H1 (cell line): ENCODE results near the gene CDH11. TPM values are rescaled to one million over a fixed set of nuclear protein-coding genes. Genes with fewer than 3 reads are reported as not detected.

ENCODE experiments used
- CTCF ChIA-PET: fragments of 300-600 bp; sonication (Branson Sonifier 250); formaldehyde crosslinking; loops from one replicate; lab custom pipeline; 2021; ENCODE audit not compliant: partially characterized antibody; lab: Charles Lee
- POLR2A ChIA-PET: fragments of 300-600 bp; sonication (Branson Sonifier 250); formaldehyde crosslinking; loops from one replicate; lab custom pipeline; 2021; ENCODE audit warnings: inconsistent platforms; ENCODE audit not compliant: partially characterized antibody; lab: Charles Lee
- DNase-seq, 2 experiments: peaks; one replicate each; pipeline versions ENCODE4 v3.0.0 to v3.0.0-alpha.2; 2010 to 2022; ENCODE audit warnings: low spot score in 2 of 2, low read depth in 1 of 2, mixed read lengths in 1 of 2
- FAIRE-seq: peaks from 2 replicates; lab custom pipeline; 2011; peaks lifted over from hg19 to GRCh38; lab: Jason Lieb, UNC
- H2AFZ ChIP-seq: 2 replicates; pipeline ENCODE4 v1.8.1; 2012; ENCODE audit warnings: low read length, inconsistent platforms
- H2AK5ac ChIP-seq: 2 replicates; pipeline ENCODE4 v1.6.1; 2013; ENCODE audit warnings: low read depth, low read length
- H2BK120ac ChIP-seq: replicated peaks from 2 replicates; pipeline ENCODE3; 2013; ENCODE audit warnings: low read depth, low read length, inconsistent platforms
- H2BK12ac ChIP-seq: 2 replicates; pipeline ENCODE4 v1.6.1; 2013; ENCODE audit warnings: low read depth, low read length
- H2BK15ac ChIP-seq: 2 replicates; pipeline ENCODE4 v1.6.1; 2013; ENCODE audit warnings: low read length
- H2BK20ac ChIP-seq: 2 replicates; pipeline ENCODE4 v1.6.1; 2013; ENCODE audit warnings: low read length
- H2BK5ac ChIP-seq: 2 replicates; pipeline ENCODE4 v1.6.1; 2013; ENCODE audit warnings: low read depth, low read length
- H3K14ac ChIP-seq: 2 replicates; pipeline ENCODE4 v1.6.1; 2013; ENCODE audit warnings: inconsistent platforms; ENCODE audit not compliant: insufficient read length
- H3K18ac ChIP-seq: 2 replicates; pipeline ENCODE4 v1.6.1; 2013; ENCODE audit warnings: low read length; ENCODE audit errors: extremely low read depth
- H3K23ac ChIP-seq: 2 replicates; pipeline ENCODE4 v1.6.1; 2013; ENCODE audit warnings: inconsistent platforms; ENCODE audit not compliant: insufficient read length
- H3K23me2 ChIP-seq: 2 replicates; pipeline ENCODE4 v1.6.1; 2013; ENCODE audit warnings: low read depth, low read length
- H3K27ac ChIP-seq: 2 replicates; pipeline ENCODE4 v1.6.1; 2011; ENCODE audit warnings: low read depth, low read length, inconsistent platforms
- H3K27me3 ChIP-seq, 4 experiments: replicated peaks in 1 of 4; 1 replicate in 1 of 4; 2 replicates in 3 of 4; pipeline versions ENCODE4 v1.6.1 to v1.8.1; 2011 to 2013; ENCODE audit warnings: low read length in 3 of 4, mild to moderate bottlenecking in 3 of 4, inconsistent platforms in 2 of 4, mixed read lengths in 2 of 4, moderate library complexity in 1 of 4; ENCODE audit not compliant: control insufficient read depth in 3 of 4, insufficient read depth in 3 of 4; ENCODE audit errors: extremely low read depth in 1 of 4
- H3K36me3 ChIP-seq, 4 experiments: 2 replicates each; pipeline versions ENCODE4 v1.6.1 to v1.8.1; 2011 to 2013; ENCODE audit warnings: mild to moderate bottlenecking in 4 of 4, low read length in 3 of 4, moderate library complexity in 2 of 4, control low read depth in 1 of 4, inconsistent platforms in 1 of 4; ENCODE audit not compliant: insufficient read depth in 4 of 4, control insufficient read depth in 2 of 4
- H3K4ac ChIP-seq: replicated peaks from 2 replicates; pipeline ENCODE3; 2013; ENCODE audit warnings: low read length, low read depth, mixed read lengths, inconsistent platforms; ENCODE audit not compliant: insufficient read length
- H3K4me1 ChIP-seq, 4 experiments: replicated peaks in 1 of 4; 1 replicate in 1 of 4; 2 replicates in 3 of 4; pipeline versions ENCODE4 v1.6.1 to v1.8.1; 2011 to 2013; ENCODE audit warnings: low read length in 3 of 4, inconsistent platforms in 2 of 4, mixed read lengths in 1 of 4; ENCODE audit not compliant: insufficient read depth in 4 of 4, control insufficient read depth in 3 of 4
- H3K4me2 ChIP-seq, 2 experiments: 2 replicates each; pipeline versions ENCODE4 v1.6.1 to v1.8.1; 2011 to 2013; ENCODE audit warnings: low read depth in 2 of 2, low read length in 2 of 2, control low read depth in 1 of 2, inconsistent platforms in 1 of 2, mild to moderate bottlenecking in 1 of 2; ENCODE audit not compliant: insufficient read depth in 1 of 2
- H3K4me3 ChIP-seq, 4 experiments: fragments of 200-600, 300-600 bp in 1 of 4; sonication (generic), shearing (Covaris generic), sonication (Bioruptor Twin) in 1 of 4; 2 replicates each; pipeline versions ENCODE4 v1.5.1 to v1.8.1; 2011 to 2016; ENCODE audit warnings: low read length in 4 of 4, low read depth in 3 of 4, control low read depth in 2 of 4, inconsistent platforms in 2 of 4, mild to moderate bottlenecking in 2 of 4, mixed read lengths in 1 of 4, moderate library complexity in 1 of 4; ENCODE audit not compliant: insufficient read depth in 2 of 4; ENCODE audit errors: extremely low read depth in 1 of 4
- H3K56ac ChIP-seq: replicated peaks from 2 replicates; pipeline ENCODE3; 2013; ENCODE audit warnings: low read depth, mild to moderate bottlenecking, mixed read lengths, low read length, inconsistent platforms; ENCODE audit not compliant: insufficient read length
- H3K79me1 ChIP-seq: 2 replicates; pipeline ENCODE4 v1.6.1; 2013; ENCODE audit warnings: low read depth, low read length, control low read depth
- H3K79me2 ChIP-seq, 2 experiments: 2 replicates each; pipeline versions ENCODE4 v1.6.1 to v1.8.1; 2012 to 2013; ENCODE audit warnings: low read length in 2 of 2, mild to moderate bottlenecking in 2 of 2, inconsistent platforms in 1 of 2; ENCODE audit not compliant: insufficient read depth in 2 of 2, control insufficient read depth in 1 of 2
- H3K9ac ChIP-seq, 4 experiments: replicated peaks in 1 of 4; 1 replicate in 1 of 4; 2 replicates in 3 of 4; pipeline versions ENCODE4 v1.6.1 to v1.8.1; 2011 to 2013; ENCODE audit warnings: low read depth in 3 of 4, low read length in 3 of 4, control low read depth in 2 of 4, mild to moderate bottlenecking in 2 of 4, moderate library complexity in 2 of 4, inconsistent platforms in 1 of 4; ENCODE audit errors: extremely low read depth in 1 of 4
- H3K9me3 ChIP-seq, 2 experiments: 2 replicates each; pipeline versions ENCODE4 v1.6.1 to v1.8.1; 2012 to 2013; ENCODE audit warnings: mild to moderate bottlenecking in 2 of 2, moderate library complexity in 2 of 2, control low read depth in 1 of 2, inconsistent platforms in 1 of 2, low read depth in 1 of 2, low read length in 1 of 2, mixed read lengths in 1 of 2; ENCODE audit not compliant: insufficient read depth in 2 of 2
- H4K20me1 ChIP-seq, 2 experiments: replicated peaks in 1 of 2; 2 replicates each; pipeline versions ENCODE3 to v1.8.1; 2011 to 2013; ENCODE audit warnings: inconsistent platforms in 2 of 2, low read length in 2 of 2, mild to moderate bottlenecking in 1 of 2; ENCODE audit not compliant: insufficient read depth in 2 of 2, control insufficient read depth in 1 of 2
- H4K5ac ChIP-seq: 2 replicates; pipeline ENCODE4 v1.6.1; 2013; ENCODE audit warnings: low read length, low read depth, mixed read lengths, inconsistent platforms; ENCODE audit not compliant: insufficient read length
- H4K8ac ChIP-seq: 2 replicates; pipeline ENCODE4 v1.8.0; 2013; ENCODE audit warnings: mild to moderate bottlenecking, moderate library complexity, low read length, inconsistent platforms; ENCODE audit not compliant: insufficient read depth; ENCODE audit errors: extremely low read depth
- H4K91ac ChIP-seq: replicated peaks from 2 replicates; pipeline ENCODE3; 2013; ENCODE audit warnings: low read length, mixed read lengths, inconsistent platforms; ENCODE audit not compliant: insufficient read length
- ATF3 ChIP-seq: IDR thresholded peaks from 2 replicates; pipeline ENCODE4 v1.6.1; 2011; ENCODE audit warnings: low read depth, mild to moderate bottlenecking, low read length; ENCODE audit not compliant: insufficient read depth
- EGR1 ChIP-seq: IDR thresholded peaks from 2 replicates; pipeline ENCODE4 v1.6.1; 2011; ENCODE audit warnings: low read depth, low read length, borderline replicate concordance
- RAD21 ChIP-seq, 2 experiments: IDR thresholded peaks in 1 of 2; conservative IDR thresholded peaks in 1 of 2; 2 replicates each; pipeline ENCODE4 v1.6.1; 2011; ENCODE audit warnings: low read depth in 2 of 2, low read length in 2 of 2, improper control_type of control experiment in 1 of 2, inconsistent platforms in 1 of 2, mild to moderate bottlenecking in 1 of 2, moderate library complexity in 1 of 2
- WGBS, 2 experiments: shearing (Covaris generic) in 1 of 2; methylation state at CpG; one replicate each; pipeline versions ENCODE4 v1.1.6 to v1.1.7; 2013 to 2015; ENCODE audit warnings: low lambda C conversion rate in 2 of 2, mixed read lengths in 2 of 2, inconsistent platforms in 1 of 2, low coverage in 1 of 2, missing lambda C conversion rate in 1 of 2; ENCODE audit not compliant: insufficient replicate concordance in 2 of 2, insufficient coverage in 1 of 2, insufficient read length in 1 of 2; ENCODE audit errors: extremely low coverage in 1 of 2, missing lambda C conversion rate in 1 of 2; 5-methylcytosine and 5-hydroxymethylcytosine counted together
- polyA plus RNA-seq, 7 experiments: library from polyadenylated mRNA; depleted of rRNA in 3 of 7; stranded (reverse) in 5 of 7; unstranded in 2 of 7; fragments of >200 nt in 5 of 7; fragments of 200-250 nt in 2 of 7; gene quantifications; 1 replicate in 5 of 7; 2 replicates in 1 of 7; 4 replicates in 1 of 7; pipeline versions ENCODE4 v1.2.1 to v1.2.3, GENCODE V29; 2011 to 2013; ENCODE audit warnings: missing spikeins in 2 of 7, mixed read lengths in 2 of 7
- total RNA-seq: library from RNA; stranded (reverse); fragmentation: NEBNext Ultra II Directional; extraction: Animal tissue kit (Norgen Biotek cat#: 25700); gene quantifications from 2 replicates; pipeline ENCODE4 v1.2.1, GENCODE V29; 2021
- TF ChIP-seq, protein P1 (sequence below), 3 experiments: IDR thresholded peaks; 1 replicate in 2 of 3; 2 replicates in 1 of 3; pipeline versions ENCODE4 v1.5.1 to v1.6.1; 2011; ENCODE audit warnings: low read length in 3 of 3, mild to moderate bottlenecking in 3 of 3, inconsistent platforms in 2 of 3, low read depth in 1 of 3, moderate library complexity in 1 of 3; ENCODE audit not compliant: insufficient read depth in 1 of 3; ENCODE audit errors: control extremely low read depth in 1 of 3

CDH11 gene
- total and polyA plus RNA-seq, 2 of the 8 experiments (the other 6 are each of a cell fraction or from before 2014, with no cell fraction given), result 3.3 to 8.4 TPM

DNA sequence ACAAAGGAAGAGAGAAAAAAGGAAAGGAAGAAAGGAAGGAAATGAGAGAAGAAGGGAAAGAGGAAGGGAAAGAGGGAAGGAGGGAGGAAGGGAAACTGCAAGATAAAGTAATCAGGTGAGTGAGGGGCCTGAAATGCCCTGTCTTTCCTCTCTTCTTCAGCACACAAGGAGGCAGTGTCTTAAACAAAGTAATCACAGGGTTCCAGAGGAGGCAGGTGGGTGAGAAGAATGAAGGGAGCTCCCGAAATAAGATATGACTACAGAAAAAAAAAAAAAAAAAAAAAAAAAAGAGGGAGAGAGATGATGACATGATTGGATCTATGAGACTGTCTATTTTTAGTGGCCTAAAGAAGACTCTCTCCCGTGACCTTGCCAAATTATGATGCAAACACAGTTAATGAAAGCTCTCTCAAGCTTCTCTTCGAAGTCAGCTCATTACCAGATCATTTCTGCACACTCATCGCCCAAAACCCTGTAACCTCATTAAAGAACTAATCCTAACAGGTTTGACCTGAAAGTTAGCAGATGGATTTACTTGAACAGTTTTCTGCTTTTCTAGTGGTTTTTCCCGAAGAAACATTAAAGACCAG, 53.6 kb downstream of the CDH11 start:
- H3K27ac ChIP-seq, result no peak overlapping the region
- no peak overlapping the region for H2BK120ac ChIP-seq
- H3K27me3 ChIP-seq, result no peaks in the 10 kb centered on the region
- H3K4me2 ChIP-seq, result 0 out of 4 replicates have a peak overlapping the region, but pooled peaks of 1 of the 2 experiments have one; percentile 40
- no peak overlapping the region for H4K8ac ChIP-seq
- H3K9ac ChIP-seq, result no peak overlapping the region
- no peaks in the 10 kb centered on the region for H3K79me2 ChIP-seq
- H2BK15ac ChIP-seq, result no peak overlapping the region
- DNase-seq (no peak), FAIRE-seq (no peak)
- no peak overlapping the region for H3K4ac ChIP-seq
- 92% methylated on average over 3 of the region's 5 CpGs; no CpG with 5 or more reads in 1 of the 2 experiments for WGBS, 2 experiments
- no peaks in the 10 kb centered on the region for H4K20me1 ChIP-seq
- H2BK5ac ChIP-seq, result no peak overlapping the region
- no peak overlapping the region for H3K4me3 ChIP-seq
- no peaks in the 10 kb centered on the region for H3K23me2 ChIP-seq
- TF ChIP-seq ATF3, result no peak
- TF ChIP-seq RAD21 (IDR thresholded peaks at IDR 0.05 in 1 of 2, conservative IDR thresholded peaks at IDR 0.05 in 1 of 2; ENCODE audit: low read depth in 2 of 2, low read length in 2 of 2), result peak; percentile 14 to 37; a peak in 2 of 4 replicates
- TF ChIP-seq, protein P1, sequence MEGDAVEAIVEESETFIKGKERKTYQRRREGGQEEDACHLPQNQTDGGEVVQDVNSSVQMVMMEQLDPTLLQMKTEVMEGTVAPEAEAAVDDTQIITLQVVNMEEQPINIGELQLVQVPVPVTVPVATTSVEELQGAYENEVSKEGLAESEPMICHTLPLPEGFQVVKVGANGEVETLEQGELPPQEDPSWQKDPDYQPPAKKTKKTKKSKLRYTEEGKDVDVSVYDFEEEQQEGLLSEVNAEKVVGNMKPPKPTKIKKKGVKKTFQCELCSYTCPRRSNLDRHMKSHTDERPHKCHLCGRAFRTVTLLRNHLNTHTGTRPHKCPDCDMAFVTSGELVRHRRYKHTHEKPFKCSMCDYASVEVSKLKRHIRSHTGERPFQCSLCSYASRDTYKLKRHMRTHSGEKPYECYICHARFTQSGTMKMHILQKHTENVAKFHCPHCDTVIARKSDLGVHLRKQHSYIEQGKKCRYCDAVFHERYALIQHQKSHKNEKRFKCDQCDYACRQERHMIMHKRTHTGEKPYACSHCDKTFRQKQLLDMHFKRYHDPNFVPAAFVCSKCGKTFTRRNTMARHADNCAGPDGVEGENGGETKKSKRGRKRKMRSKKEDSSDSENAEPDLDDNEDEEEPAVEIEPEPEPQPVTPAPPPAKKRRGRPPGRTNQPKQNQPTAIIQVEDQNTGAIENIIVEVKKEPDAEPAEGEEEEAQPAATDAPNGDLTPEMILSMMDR (IDR thresholded peaks at IDR 0.05; ENCODE audit: control extremely low read depth in 1 of 3, insufficient read depth in 1 of 3, low read depth in 1 of 3, low read length in 3 of 3), result peak in 2 of 3 experiments; percentile 11 to 40; a peak in 2 of 4 replicates
- TF ChIP-seq EGR1, result 0 out of 2 replicates have a peak, but pooled peaks have one; percentile 26
- TF ChIP-seq, all 59 proteins: peak for 3
- H3K79me1 ChIP-seq, result no peaks in the 10 kb centered on the region
- 0 out of 2 replicates have a peak overlapping the region, but pooled peaks have one; percentile 43 for H2BK20ac ChIP-seq
- POLR2A ChIA-PET, result interaction anchor here (0.6 kb wide), 1 partner anchor 1103 kb away, joined by 3 read pairs; no protein-coding TSS in a partner anchor
- no peaks in the 10 kb centered on the region; a peak in 1 of 8 replicates for H3K36me3 ChIP-seq
- H2AFZ ChIP-seq, result no peak overlapping the region
- H3K18ac ChIP-seq, result no peak overlapping the region
- no peak overlapping the region for H3K56ac ChIP-seq
- no peak overlapping the region for H4K91ac ChIP-seq
- H3K23ac ChIP-seq, result no peak overlapping the region
- no peak overlapping the region for H4K5ac ChIP-seq
- no peak overlapping the region for H3K14ac ChIP-seq
- no peaks in the 10 kb centered on the region for H3K9me3 ChIP-seq
- CTCF ChIA-PET, result interaction anchor here (0.6 to 1.0 kb wide), 6 partner anchors 12 to 117 kb away, joined by 3 to 4 read pairs (median 3); no protein-coding TSS in a partner anchor
- no peak overlapping the region for H2AK5ac ChIP-seq
- no peaks in the 10 kb centered on the region for H3K4me1 ChIP-seq
- H2BK12ac ChIP-seq, result no peak overlapping the region
